Spleen (tissue), 7 donors: ENCODE data around the gene DCPS.

Source experiments
- CTCF ChIP-seq, 11 experiments: fragments of 200-600 bp in 7 of 11; fragments of 450-650 bp in 4 of 11; sonication (generic) in 4 of 11; IDR thresholded peaks in 8 of 11; conservative IDR thresholded peaks in 3 of 11; 1 replicate in 7 of 11; 2 replicates in 4 of 11; pipeline versions ENCODE4 v1.4.0 to v1.8.0; 2016 to 2021; ENCODE audit warnings: antibody characterized with exemption in 11 of 11, inconsistent platforms in 4 of 11, mild to moderate bottlenecking in 1 of 11
- POLR2A ChIP-seq, 3 donors: fragments of 450-650 bp; IDR thresholded peaks; one replicate each; pipeline ENCODE4 v1.5.1; 2017; ENCODE audit warnings: antibody characterized with exemption in 3 of 3, mild to moderate bottlenecking in 1 of 3
- POLR2AphosphoS5 ChIP-seq, 3 donors: sonication (generic); formaldehyde crosslinking; IDR thresholded peaks; one replicate each; pipeline ENCODE4 v1.5.1; 2017; ENCODE audit warnings: antibody characterized with exemption in 3 of 3
- donor health status: DM: no; HTN: no; CAD: no; lungs with moderate emphysema.
- donor health status: DM: no; HTN: no; CAD: no.
- donor health status: DM: no; HTN: no; CAD: no.

DNA sequence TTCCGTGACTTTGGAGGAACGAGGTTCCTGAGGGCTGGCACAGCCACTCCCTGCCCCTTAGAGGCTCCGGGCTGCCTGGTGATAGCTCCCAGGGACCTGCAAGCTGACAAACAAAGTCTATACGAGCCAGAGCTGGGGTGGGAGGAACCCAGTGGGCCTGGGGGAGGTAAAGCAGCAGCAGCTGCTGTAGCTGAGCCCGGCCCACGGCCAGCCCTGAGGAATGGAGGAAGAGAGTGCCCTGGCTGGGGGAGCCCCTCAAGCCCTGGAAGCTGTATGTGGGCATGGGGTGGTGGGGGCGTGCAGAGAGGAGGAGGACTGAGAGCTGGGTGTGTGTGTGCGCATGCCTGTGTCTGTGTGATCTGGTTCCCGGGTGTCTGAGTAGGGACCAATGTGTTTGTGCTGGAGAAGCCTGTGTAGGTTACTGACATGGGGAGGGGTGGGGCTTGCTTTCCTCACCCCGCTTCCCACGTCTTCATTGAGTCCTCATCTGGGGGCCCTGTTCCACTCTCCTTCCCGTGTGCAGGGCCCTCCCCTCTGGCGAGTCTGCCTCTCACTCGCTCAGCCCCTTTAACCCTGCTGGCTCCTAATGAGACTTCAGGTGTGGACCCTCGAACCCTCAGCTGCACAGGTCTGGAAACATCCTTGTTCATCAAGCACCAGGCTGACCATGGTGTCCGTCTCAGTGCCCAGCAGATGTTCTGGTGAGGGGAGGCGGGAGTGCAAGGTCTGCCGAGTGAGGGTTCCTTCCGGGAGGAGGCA lies 62.4 kb downstream of the DCPS start:
- TF ChIP-seq CTCF (IDR thresholded peaks at IDR 0.05 in 8 of 11, conservative IDR thresholded peaks at IDR 0.05 in 3 of 11): no peak
- TF ChIP-seq POLR2AphosphoS5 (IDR thresholded peaks at IDR 0.05): peak in 2 of 3 donors; percentile 38 to 67
- no peak for TF ChIP-seq POLR2A (IDR thresholded peaks at IDR 0.05)
